Pancreas (tissue), 10 donors: ENCODE measurements around the gene HES7. TPM values are rescaled to one million over a fixed set of nuclear protein-coding genes. Genes with fewer than 3 reads are reported as not detected.

Source experiments
- ATAC-seq, 4 donors: fragments of 200-7000 bp; cut with Tn5 transposase; one replicate each; pipeline versions ENCODE4 v1.8.0 to v1.9.1; 2020; ENCODE audit warnings: mild to moderate bottlenecking in 4 of 4, moderate library complexity in 4 of 4
- DNase-seq, 6 donors: peaks; one replicate each; pipeline ENCODE4 v3.0.0-alpha.2; 2020
- FAIRE-seq: peaks from 2 replicates; lab custom pipeline; 2012; peaks lifted over from hg19 to GRCh38; lab: Jason Lieb, UNC
- H3K27ac ChIP-seq, 4 donors: fragments of 200-600 bp; sonication (generic); 1 replicate in 3 of 4; 2 replicates in 1 of 4; pipeline versions ENCODE4 v1.5.0 to v1.8.0; 2020
- H3K27me3 ChIP-seq, 4 donors: fragments of 200-600 bp; one replicate each; pipeline ENCODE4 v1.8.0; 2021
- H3K36me3 ChIP-seq, 3 donors: fragments of 200-600 bp; sonication (generic) in 1 of 3; one replicate each; pipeline versions ENCODE4 v1.5.0 to v1.8.0; 2020 to 2021
- H3K4me1 ChIP-seq, 3 donors: fragments of 200-600 bp; one replicate each; pipeline ENCODE4 v1.8.0; 2021
- H3K4me3 ChIP-seq, 4 donors: fragments of 200-600 bp; sonication (generic) in 2 of 4; one replicate each; pipeline versions ENCODE4 v1.5.0 to v1.8.0; 2020 to 2021
- H3K9me3 ChIP-seq, 4 donors: fragments of 200-600 bp; one replicate each; pipeline ENCODE4 v1.8.0; 2021
- WGBS, 2 donors: extraction: QIAGEN DNeasy Blood & Tissue Kit; methylation state at CpG; one replicate each; pipeline ENCODE4 v1.1.7; 2013; 5-methylcytosine and 5-hydroxymethylcytosine counted together
- intact Hi-C, 3 donors: fragments of 100-400 bp; cut with DNase I; formaldehyde crosslinking; loops; one replicate each; pipeline versions ENCODE4 v1.11.1 to v1.14.2; 2022
- polyA plus RNA-seq, 2 donors: library from polyadenylated mRNA; stranded (reverse); fragments of 200-250 nt; gene quantifications; one replicate each; pipeline ENCODE4 v1.2.3, GENCODE V29; 2013
- total RNA-seq, 6 donors: library from RNA; stranded (reverse); fragmentation: NEBNext Ultra II Directional in 4 of 6; extraction: Animal tissue kit (Norgen Biotek cat#: 25700) in 4 of 6; gene quantifications; one replicate each; pipeline versions ENCODE4 v1.2.1 to v1.2.4, GENCODE V29; 2021 to 2023
- TF ChIP-seq, protein P1 (sequence below), 4 donors: fragments of 200-600 bp; sonication (generic) in 3 of 4; IDR thresholded peaks; one replicate each; pipeline versions ENCODE4 v1.5.0 to v1.8.0; 2021; ENCODE audit warnings: antibody characterized with exemption in 4 of 4
- donor health status: healthy with polysubstance abuse.
- donor health status: DM: no; HTN: no; CAD: no; lungs with moderate emphysema.
- donor health status: DM: no; HTN: no; CAD: no.
- donor health status: control.
- donor health status: control.
- donor health status: Bipolar disorder and iron deficiency.
- donor health status: DM: yes; HTN: yes; CAD: no.
- donor health status: DM: no; HTN: no; CAD: no.
- donor health status: DM: no; HTN: no; CAD: no.
- donor health status: DM: yes; HTN: yes; CAD: no.

Gene HES7
- total and polyA plus RNA-seq, 8 donors, result 0.08 to 0.16 TPM; not detected in 6

DNA sequence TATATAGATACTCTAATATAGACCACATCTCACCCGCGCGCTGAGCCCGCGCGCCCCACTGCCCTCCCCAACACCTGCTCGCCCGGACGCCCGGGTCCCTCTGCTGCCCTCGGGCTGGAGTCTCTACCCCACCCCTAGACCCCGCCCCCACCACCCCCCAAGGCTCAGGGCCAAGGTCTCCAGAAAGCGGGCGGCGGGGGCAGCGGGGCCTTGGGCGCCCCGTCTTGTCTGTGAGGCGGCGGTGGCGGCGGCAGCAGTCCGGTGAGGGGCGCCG, 2.6 kb downstream of the HES7 start:
- H3K27me3 ChIP-seq, result peaks cover 0 to 6% (median 0%) of the 10 kb centered on the region in 4 donors
- TF ChIP-seq, protein P1, sequence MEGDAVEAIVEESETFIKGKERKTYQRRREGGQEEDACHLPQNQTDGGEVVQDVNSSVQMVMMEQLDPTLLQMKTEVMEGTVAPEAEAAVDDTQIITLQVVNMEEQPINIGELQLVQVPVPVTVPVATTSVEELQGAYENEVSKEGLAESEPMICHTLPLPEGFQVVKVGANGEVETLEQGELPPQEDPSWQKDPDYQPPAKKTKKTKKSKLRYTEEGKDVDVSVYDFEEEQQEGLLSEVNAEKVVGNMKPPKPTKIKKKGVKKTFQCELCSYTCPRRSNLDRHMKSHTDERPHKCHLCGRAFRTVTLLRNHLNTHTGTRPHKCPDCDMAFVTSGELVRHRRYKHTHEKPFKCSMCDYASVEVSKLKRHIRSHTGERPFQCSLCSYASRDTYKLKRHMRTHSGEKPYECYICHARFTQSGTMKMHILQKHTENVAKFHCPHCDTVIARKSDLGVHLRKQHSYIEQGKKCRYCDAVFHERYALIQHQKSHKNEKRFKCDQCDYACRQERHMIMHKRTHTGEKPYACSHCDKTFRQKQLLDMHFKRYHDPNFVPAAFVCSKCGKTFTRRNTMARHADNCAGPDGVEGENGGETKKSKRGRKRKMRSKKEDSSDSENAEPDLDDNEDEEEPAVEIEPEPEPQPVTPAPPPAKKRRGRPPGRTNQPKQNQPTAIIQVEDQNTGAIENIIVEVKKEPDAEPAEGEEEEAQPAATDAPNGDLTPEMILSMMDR (IDR thresholded peaks at IDR 0.05), result no peak

DNA sequence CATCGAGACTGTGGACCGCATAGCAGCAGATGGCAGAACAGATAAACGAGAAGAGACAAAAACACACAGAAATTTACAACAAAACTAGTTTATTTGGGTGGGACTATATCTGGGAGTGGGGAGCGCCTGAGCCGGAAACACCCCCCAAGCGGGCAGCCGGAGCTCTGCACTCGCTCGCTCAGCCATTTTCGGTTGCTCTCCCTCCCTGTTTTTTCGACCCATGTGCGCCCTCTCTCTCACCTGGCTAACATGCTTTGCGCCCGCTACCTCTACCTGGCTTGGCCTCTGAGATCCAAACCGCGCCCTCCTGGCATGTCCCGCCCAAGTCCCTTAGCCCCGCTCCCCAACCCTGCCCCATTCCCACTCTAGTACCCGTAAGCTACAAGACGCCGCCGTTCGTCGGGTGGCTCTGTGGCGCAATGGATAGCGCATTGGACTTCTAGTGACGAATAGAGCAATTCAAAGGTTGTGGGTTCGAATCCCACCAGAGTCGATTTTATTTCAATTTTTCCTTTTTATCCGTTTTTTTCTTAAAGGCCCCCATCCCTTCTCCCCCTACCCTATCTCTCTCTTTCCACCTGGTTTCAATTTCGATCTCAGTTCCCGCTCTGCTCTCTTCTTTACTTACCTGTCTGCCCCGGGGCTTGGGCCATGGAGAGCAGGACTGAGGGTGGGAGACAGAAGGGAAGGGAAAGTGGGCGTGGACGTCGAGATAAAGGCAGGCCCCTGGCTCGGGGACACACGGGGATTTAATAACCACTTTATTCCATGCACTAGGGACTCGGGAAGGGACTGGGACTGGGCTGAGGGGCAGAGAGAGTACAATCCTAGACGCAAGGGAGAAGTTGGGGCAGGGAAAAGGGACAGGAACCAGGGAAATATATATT, 3.1 kb downstream of the HES7 start:
- peak; percentile 63 to 91 (median 82) for DNase-seq

More for the DNA sequence above, 2.6 kb downstream of the HES7 start:
- Histone ChIP-seq H3K36me3 (no peaks in the 10 kb centered on the region), H3K27ac (no peak overlapping the region), H3K4me3 (peak overlapping the region in 3 of 4 donors; percentile 18 to 57 (median 38)), H3K9me3 (no peaks in the 10 kb centered on the region), H3K4me1 (peaks cover 17 to 58% (median 28%) of the 10 kb centered on the region in 3 donors)
- intact Hi-C loops, result loop anchor here in 1 of 3 donors (10.0 kb wide), 1 partner anchor 63 kb away; no protein-coding TSS in a partner anchor
- DNase-seq (peak in 1 of 6 donors; percentile 86), ATAC-seq (no peak), FAIRE-seq (no peak)
- WGBS, 2 donors, result 0% methylated on average over 13 to 25 of the region's 25 CpGs

DNA sequence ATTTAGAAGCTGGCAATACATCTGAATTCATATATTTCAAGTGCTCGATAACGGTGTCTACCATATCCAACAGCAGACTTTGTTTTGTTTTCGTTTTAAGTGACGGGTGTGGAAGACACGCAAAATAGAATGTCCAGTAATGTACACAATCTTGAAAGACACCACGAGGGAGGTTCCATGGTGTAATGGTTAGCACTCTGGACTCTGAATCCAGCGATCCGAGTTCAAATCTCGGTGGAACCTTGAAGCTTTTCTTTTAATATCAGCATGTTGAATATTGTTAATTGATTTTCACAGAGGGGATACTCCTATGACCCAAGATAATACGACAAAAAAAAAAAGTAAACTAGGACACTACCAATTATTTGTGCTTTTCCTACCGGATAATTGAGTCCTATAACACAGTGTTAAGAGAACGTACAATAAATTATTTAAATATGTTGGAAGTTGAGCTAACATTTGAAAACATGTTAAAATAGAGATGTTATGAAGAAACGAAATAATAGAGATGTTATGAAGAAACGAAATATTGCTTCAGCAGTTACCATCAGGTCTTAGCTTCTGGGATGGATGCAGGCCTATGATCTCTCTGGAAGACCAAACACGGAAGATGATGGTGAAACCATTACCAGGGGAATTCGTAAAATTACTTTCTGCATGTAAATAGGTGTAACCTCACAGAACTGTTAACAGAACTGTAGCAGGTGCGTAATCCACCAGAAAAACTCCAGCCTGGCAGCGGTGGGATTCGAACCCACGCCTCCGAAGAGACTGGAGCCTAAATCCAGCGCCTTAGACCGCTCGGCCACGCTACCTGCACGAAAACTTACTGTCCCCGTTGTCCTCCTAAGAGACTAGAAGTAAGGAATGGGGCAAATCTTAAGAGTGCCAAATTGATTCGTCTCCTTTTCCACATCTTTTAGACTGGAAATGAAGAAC, 4.1 kb downstream of the HES7 start:
- peaks cover 0 to 9% (median 0%) of the 10 kb centered on the region in 4 donors for H3K27me3 ChIP-seq
- intact Hi-C loops, result loop anchor here in 2 of 3 donors (2.0 to 10.0 kb wide), 3 partner anchors 55 to 67 kb away; no protein-coding TSS in a partner anchor
- FAIRE-seq, result peak; percentile 93
- peak; percentile 72 to 91 (median 82) for DNase-seq
- peak; percentile 62 to 77 (median 66) for ATAC-seq
- TF ChIP-seq, protein P1 (IDR thresholded peaks at IDR 0.05), result no peak
- no peaks in the 10 kb centered on the region for H3K9me3 ChIP-seq
- H3K36me3 ChIP-seq, result no peaks in the 10 kb centered on the region
- peak overlapping the region in 2 of 4 donors; percentile 69 to 73 for H3K27ac ChIP-seq
- peak overlapping the region in 2 of 4 donors; percentile 42 to 57 for H3K4me3 ChIP-seq
- WGBS, 2 donors, result 0 to 1% methylated on average over 28 of the region's 28 CpGs
- H3K4me1 ChIP-seq, result peaks cover 12 to 47% (median 28%) of the 10 kb centered on the region in 3 donors

More for the DNA sequence above, 3.1 kb downstream of the HES7 start:
- Histone ChIP-seq H3K9me3 (no peaks in the 10 kb centered on the region), H3K27me3 (peaks cover 0 to 6% (median 0%) of the 10 kb centered on the region in 4 donors), H3K4me3 (peak overlapping the region in 2 of 4 donors; percentile 38 to 57), H3K27ac (peak overlapping the region in 2 of 4 donors; percentile 17 to 54), H3K36me3 (no peaks in the 10 kb centered on the region), H3K4me1 (peaks cover 17 to 54% (median 28%) of the 10 kb centered on the region in 3 donors)
- 1 to 2% methylated on average over 35 to 40 of the region's 40 CpGs for WGBS, 2 donors
- FAIRE-seq (no peak), ATAC-seq (peak; percentile 10 to 28 (median 22))
- intact Hi-C loops, result loop anchor here in 1 of 3 donors (10.0 kb wide), 1 partner anchor 64 kb away; no protein-coding TSS in a partner anchor
- TF ChIP-seq, protein P1 (IDR thresholded peaks at IDR 0.05), result peak in 1 of 4 donors; percentile 8

DNA sequence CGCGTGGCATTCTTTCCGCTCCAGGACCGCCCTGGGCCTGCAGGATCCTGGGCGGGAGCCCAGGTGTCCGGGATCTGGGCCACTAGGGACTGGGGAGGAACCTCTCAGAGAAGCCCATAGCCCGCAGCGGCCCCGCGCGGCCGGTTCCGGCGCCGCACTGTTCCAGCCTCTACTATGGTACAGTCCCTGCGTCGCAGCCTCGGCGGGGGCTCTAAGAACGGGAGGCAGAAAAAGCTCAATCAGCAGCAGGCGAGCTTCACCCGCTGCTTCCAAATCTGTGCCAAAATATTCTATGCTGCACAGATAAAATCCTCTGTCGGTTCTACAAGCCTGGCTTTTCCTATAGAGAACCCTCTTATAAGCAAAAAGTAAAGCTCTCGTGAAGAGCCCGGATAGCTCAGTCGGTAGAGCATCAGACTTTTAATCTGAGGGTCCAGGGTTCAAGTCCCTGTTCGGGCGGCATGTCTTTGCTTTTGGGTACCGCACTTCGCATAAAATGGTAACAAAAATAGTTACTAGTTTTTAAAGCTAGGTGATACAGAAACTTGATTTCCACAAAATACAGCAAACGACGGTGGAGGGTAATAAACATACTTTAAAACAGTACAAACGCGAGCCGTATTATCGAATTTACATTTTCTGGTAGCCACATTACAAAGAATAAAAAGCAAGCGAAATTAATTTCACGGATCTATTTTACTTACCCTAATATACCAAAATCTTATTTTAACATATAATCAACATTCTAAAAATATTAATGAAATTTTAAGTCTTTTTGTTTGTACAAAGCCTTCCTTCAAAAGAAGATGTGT, 4.9 kb downstream of the HES7 start:
- Histone ChIP-seq H3K4me1 (peaks cover 12 to 39% (median 28%) of the 10 kb centered on the region in 3 donors), H3K27ac (peak overlapping the region; percentile 53 to 73 (median 64)), H3K36me3 (no peaks in the 10 kb centered on the region), H3K9me3 (no peaks in the 10 kb centered on the region), H3K27me3 (peaks cover 0 to 9% (median 0%) of the 10 kb centered on the region in 4 donors), H3K4me3 (peak overlapping the region; percentile 7 to 54 (median 34))
- TF ChIP-seq, protein P1 (IDR thresholded peaks at IDR 0.05), result peak; percentile 72 to 87 (median 73)
- 0% methylated on average over 36 to 38 of the region's 38 CpGs for WGBS, 2 donors
- intact Hi-C loops, result loop anchor here in 2 of 3 donors (2.0 to 10.0 kb wide), 2 partner anchors 54 to 68 kb away; no protein-coding TSS in a partner anchor
- ATAC-seq, result peak; percentile 75 to 79 (median 78)
- peak; percentile 83 to 96 (median 91) for DNase-seq
- FAIRE-seq, result peak; percentile 13
